Right forelimb (tissue), 1 donor: ENCODE measurements around the gene VPS13D.

Source experiments
- DNase-seq: peaks from one replicate; pipeline ENCODE4 v3.0.0-alpha.2; 2018

Gene VPS13D

DNA sequence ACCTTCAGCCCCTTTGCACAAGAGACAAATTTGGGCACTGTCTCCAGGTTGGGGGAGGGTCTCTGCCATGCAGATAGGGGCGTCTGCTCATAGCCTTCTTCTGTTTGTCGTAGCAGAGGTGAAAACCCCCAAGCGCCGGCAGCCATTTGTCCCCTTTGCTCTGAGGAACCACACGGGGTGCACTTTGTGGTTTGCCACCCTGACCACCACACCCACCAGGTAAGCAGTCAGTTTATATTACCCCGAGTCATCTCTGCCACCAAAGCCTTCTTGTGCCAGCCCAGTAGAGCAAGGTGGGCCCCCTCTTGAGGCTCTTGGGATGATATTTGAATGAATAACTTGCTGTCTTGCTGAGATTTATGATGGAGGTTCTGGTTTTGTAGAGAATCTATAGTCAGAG lies 111.8 kb downstream of the VPS13D start:
- no peak for DNase-seq

DNA sequence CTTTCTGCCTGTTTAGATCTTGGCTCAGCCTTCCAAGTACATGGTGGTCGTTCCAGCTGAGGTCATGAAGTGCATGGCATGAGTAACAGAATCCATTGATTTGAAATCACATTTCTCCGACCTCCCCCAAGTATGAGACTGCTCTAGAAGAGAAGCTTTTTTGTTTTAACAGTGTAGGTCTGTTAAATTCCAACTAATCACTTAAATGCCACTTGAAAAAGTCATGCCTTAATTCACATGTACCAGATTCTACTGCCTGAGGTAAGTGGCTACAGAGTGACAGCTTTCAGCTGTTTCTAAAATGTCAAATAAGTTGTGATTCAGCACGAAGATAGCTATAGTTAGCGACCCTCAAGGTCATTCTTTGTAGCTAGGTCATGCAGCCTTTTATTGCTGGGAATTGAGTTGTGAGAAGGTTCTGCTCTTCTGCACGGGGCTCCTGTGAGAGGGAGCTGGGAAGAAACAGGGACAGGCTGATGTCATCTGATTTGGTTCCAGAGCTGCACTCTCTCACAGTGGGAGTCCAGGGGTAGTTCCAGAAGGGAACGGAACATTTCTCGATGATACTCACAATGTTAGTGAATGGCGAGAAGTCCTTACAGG lies 112.7 kb downstream of the VPS13D start:
- DNase-seq = no peak

DNA sequence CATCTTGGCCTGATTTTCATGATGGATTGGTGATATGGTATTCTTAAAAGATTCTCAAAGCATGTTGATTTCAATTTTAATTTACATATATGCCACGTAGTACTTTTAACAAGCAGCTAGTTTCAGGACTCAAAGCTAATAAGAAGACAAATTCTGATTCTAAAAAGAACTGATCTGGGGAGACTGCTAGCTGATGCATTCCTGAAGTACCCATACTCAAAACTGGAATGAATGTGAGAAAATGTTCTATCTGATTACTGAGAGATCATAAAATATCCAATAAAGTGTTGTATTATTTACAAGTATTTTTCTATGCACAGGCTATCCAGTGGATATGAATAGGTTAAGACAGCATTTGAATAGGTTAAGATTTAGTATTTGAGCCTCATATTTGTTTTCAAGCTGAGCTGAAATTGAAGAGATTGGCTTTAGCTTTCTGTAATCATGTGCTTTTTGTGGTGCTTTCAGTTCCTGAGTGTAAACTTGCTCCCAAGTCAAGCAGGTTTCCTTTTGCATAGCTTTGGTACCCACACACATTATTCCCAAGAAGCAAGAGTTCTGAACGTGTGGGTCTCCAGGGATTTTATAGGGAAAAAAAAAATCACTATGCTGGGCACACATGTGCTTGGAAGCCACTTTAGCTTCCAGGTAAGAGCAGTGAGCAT lies 114.1 kb downstream of the VPS13D start:
- DNase-seq = no peak

DNA sequence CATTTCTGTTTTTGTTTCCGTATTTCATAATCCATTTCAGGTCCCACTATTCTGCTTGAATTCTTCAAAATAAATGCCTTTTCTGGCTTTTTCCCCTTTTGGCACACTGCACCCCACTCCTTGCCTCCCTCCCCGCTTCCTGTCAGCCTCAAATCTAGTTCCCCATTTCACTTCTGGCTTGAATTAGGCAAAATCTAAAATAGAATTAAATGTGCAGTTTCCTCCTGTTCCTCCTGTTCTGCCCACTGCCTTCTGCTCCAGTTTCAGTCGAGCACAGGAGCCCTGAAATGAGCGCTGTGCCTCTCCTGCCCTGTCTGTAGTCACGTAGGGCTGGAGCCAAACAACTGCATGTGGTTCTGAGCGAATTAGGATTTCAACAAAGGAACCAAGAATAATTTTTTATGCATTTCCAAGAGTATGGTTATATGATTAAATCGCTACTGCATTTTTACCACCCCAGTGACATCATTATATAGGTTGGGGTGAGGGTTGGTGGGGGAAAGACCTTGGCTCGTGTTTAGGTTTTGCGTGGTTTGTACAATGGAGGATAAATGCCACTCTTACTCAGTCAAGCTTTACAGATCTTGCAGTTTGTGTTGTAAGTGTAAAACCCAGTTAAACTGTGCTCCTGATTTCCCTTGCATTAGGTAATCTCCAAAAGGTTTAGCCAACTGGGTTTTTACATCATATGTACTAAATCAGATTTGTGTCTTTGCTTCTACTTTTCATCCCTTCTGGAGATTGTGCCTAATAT lies 114.9 kb downstream of the VPS13D start:
- DNase-seq = no peak

DNA sequence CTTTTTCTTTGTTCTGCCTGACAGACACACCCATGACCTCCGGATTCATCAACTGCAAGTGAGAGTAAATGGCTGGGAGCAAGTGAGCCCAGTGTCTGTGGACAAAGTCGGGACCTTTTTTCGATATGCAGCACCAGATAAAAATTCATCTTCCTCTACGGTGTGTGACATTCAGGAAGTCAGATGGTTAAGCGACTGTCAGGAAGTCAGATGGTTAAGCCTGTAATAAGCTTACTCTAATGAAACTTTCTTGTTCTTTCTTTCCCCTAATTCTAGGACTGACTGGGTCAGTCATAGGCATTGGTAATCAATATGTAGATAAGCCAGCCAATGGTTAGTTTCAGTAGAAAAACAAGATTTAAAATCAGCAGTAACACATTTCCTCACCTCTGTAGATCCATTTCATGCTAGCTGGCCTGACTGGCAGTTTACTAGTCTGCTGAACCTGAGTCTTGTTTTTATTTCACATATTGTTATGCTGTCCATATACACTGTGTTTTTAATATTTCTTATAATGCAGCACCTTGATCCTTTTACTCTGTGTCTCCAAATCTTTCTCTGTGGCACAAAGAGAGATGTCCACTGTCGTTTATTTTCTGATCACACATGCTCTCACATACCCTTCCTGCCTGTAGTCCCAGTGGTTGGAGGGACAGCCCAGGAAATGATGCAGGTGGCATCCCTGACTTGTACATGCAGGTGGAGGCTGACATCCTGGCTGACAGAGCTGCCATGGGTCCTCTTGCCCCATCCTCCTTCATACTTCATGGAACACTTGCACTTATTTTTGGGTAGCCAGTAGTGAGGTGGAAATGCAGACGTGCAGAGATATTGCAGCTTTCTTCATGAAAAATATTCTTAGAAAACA lies 115.8 kb downstream of the VPS13D start:
- no peak for DNase-seq

DNA sequence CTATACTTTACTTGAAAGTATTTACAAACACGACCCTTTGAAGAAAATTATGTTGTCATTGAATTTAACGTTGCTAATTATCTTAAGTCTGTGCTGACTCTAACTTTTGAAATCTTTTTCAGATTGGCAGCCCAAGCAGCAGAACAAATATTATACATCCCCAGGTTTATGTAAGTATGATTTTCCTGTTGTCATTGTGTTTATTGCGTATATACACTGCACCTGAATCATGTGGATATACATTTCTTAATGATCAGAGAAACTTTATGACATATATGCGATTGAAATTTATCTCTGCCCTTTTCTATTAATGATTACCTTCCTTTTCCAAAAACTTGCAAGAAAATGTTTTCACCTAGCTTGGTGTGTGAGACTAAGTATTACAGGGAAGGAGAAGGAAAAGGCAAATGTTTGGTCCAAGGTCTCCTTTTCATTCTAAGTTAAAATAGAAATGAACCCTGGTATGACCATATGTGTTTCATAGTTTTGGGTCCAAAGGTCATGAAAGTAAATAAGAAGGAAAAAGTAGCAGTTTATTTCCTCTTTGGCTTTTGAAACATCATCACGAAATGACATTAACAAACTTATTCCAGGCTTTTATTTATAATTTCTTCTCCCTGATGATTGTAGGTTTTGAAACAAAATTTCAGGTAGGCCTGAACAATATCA lies 116.8 kb downstream of the VPS13D start:
- DNase-seq = no peak

DNA sequence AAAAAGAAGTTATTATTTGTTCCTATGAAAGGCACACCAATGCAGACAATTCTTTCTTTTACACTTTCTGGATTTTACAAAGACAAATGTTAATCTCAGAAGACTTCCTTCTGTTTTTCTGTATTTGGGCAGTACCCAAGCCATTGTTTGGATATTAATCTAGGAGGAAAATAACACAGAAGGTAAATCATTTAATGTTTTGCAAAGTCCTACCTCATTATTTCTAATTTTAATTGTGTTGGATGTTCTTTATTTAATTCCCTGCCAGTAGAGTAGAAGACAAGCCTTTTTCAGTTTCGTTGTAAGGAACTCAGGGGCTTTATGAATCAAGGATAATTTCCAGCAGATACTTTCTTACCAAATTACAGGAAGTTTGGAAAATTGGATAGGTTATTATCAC lies 118.3 kb downstream of the VPS13D start:
- no peak for DNase-seq

DNA sequence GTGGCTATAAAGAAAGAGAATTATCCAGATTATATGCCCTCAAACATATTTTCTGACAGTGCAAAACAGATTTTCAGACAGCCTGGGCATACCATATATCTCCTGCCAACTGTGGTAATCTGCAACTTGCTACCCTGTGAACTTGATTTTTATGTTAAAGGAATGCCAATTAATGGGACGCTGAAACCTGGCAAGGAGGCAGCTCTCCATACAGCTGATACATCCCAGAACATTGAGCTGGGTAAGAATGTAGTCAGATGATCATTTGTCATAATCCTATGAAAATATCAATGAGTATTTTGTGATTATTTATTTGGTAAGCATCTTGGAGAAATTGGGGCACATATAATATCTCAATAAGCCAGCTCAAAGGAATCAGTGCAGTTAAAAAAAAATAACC lies 124.2 kb downstream of the VPS13D start:
- no peak for DNase-seq

DNA sequence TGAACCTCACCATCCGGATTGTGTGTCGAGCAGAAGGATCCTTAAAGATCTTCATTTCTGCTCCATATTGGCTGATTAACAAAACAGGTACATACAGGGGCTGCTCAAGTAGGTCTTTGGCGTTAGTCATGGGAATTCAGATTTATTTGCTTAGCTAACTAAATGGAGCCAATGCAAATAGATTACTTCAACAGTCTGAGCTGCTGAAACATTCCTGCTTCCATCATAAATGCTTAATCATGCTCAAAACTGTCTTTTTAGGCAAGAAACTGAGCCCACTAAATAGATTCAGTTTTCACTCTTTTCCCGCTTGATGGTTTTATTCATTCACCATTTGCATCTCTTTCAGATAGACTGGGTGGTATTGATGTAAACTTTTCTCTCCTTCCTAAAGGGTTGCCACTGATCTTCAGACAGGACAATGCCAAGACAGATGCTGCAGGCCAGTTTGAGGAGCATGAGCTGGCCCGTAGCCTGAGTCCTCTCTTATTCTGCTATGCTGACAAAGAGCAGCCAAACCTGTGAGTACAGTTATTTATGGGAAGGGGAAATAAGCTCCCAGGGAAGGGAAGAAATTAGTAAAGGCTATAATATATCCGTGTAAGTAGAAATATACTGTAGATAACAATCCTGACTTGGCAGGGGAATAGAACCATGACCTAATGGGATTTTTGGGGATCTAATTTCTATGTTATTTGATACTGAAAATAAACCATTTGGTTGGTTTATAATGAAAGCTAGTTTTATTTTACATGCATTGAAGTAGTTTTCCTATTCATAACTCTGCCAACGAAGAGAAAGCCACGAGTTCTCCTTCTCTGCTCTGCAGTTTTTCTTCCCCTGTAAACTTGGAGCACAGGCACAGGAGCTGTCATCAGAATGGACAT lies 126.4 kb downstream of the VPS13D start:
- DNase-seq = no peak

DNA sequence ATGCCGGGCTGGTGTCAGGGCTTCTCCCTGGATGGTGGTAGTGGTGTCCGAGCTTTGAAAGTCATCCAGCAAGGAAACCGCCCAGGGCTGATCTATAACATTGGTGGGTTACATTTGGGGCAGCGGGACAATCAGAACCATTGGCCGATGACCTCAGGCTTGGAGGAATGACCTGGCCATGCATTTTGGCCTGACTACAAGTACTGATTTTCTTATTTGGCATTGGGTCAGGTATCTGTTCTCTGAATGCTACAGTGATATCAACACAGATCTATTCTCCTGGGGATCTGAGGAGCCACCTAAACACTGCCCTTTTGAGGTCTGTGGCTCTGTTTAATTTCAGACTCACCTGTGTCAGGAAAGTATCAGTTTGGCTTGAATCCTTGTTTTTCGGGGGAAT lies 128.7 kb downstream of the VPS13D start:
- DNase-seq = no peak

DNA sequence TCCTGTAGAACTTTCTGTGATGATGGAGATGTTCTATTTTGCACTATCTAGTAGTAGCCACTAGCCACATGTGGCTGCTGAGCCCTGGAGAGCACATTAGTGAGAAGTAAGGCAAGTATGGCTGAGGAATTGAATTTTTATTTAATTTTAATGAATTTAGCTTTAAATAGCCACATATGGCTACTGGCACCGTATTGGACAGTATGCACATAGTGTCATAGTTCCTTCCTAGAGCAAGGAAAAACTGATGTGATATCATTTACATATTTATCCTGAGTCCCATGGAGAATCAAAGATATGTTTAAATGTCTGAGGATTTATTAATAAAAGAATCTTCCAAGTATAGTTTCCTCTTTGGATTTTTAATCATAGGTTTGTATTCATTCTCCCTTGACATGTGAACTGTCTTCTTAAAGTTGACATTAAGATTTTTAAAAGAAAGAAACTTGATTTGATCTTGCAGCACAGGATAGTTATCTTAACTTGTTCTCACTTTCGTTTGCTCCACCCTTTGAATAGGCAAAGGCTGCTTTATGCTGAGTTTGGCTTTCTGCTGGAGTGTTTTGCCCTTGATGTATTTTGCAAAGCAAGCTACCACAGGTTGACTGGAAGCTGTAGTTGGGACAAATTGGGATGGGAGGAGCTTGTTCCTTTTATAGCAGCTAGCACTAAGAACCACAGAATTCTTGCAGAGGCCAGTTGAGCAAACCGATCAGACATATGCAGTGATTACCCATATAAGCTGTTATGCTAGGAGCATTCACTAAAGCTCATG lies 129.7 kb downstream of the VPS13D start:
- DNase-seq = no peak

DNA sequence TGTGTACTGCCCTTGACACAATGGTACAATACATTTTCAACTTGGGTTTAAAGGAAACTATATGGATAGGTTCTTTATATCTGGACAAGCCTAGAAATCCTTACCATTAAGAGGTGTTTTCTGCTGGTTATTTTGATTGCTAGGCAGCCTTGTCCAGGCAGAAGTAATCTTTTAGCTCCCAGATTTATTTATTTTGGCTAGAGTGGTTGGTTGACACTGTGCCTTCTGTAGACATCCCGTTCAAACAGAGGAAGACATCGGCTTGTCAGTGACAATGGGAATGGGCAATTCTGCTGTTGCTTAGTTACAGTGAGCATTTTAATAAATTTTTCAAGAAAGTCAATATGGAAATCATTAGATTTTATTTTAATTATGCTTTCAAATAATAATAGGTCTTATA lies 138.8 kb downstream of the VPS13D start:
- no peak for DNase-seq

DNA sequence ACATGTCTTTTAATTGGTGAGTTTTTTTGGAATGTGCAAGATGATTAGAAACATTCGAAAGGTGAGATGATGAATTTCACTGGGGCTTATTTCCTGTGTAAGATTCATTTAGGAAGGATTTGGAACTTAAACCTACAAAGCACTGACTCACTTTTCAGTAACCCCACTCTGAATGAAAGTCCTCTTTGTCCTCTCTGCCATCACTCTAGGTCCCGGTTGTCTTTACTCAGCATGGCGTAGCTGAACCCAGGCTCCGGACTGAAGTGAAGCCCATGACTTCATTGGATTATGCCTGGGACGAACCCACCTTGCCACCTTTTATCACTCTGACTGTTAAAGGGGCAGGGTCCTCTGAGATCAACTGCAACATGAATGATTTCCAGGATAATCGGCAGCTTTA lies 139.4 kb downstream of the VPS13D start:
- no peak for DNase-seq

DNA sequence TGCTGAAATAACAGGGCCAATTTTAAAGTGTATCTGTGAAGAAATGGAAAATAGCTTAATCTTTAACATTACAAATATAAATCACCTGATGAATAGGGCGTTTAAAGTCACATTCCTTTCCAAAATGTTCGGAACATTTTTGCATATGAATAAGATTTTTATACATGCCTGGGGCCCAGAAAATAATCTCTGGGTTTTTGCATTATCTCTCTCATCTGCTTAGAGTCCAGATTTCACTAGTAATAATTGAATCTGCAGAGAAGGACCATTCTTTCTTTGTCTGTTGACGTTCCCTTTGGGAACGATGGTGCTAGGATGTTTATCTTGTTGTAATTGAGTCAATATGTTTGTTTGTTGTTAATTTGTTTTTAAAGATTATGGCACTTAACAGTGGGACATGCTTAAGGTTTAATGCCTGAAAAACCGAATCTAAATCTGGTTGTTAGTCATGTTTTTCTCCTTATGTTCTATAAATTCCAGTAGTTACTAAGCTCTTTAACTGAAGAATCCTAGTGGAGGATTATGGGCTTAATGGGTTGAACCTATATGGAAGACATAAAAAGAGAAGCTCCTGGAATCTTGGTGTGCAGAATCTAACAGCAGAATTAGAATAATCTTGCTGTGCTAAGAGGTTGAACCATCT lies 140.6 kb downstream of the VPS13D start:
- no peak for DNase-seq

DNA sequence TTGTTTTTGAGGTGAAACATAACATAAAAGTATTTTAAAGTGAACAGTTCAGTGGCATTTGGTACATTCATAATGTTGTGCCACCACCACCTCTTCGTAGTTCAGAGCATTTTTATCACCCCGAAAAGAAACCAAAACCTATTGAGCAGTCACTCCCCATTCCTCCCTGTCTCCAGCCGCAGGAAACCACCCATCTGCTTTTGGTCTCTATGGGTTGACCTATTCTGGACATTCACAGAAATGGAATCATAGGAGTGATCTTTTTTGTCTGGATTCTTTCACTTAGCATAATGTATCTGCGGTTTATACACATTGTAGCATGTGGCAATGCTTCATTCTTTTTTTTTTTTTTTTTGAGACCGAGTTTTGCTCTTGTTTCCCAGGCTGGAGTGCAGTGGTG lies 141.2 kb downstream of the VPS13D start:
- DNase-seq = no peak

DNA sequence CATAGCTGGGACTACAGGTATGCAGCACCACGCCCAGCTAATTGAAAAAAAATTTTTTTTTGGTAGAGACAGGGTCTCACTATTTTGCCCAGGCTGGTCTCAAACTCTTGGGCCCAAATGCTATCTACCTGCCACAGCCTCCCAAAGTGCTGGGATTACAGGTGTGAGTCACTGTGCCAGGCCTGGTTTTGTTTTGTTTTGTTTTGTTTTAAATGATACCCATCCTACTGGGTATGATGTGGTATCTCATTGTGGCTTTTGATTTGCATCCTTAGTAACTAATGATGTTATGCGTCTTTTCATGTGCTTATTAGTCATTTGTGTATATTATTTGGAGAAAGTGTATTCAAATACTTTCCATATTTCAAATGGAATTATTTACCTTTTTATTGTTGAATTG lies 142.3 kb downstream of the VPS13D start:
- no peak for DNase-seq

DNA sequence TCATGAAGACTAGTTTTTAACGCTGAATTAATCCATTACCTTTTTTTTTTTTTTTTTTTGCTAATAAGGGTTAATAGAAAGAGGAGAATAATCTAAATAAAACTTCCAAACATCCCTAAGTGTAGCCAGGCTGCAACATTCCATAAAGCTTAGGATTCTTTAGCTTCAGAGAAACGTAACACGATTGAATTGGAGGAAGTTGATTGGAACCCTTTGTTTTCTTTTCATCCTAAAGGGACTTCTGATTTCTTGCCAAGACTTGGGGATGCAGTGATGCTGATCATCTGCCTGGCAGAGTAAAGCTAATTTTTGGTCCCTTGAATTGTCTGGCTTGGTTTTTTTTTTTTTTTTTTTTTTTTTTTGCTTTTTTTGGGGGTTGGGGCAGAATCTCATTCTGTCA lies 142.9 kb downstream of the VPS13D start:
- no peak for DNase-seq

DNA sequence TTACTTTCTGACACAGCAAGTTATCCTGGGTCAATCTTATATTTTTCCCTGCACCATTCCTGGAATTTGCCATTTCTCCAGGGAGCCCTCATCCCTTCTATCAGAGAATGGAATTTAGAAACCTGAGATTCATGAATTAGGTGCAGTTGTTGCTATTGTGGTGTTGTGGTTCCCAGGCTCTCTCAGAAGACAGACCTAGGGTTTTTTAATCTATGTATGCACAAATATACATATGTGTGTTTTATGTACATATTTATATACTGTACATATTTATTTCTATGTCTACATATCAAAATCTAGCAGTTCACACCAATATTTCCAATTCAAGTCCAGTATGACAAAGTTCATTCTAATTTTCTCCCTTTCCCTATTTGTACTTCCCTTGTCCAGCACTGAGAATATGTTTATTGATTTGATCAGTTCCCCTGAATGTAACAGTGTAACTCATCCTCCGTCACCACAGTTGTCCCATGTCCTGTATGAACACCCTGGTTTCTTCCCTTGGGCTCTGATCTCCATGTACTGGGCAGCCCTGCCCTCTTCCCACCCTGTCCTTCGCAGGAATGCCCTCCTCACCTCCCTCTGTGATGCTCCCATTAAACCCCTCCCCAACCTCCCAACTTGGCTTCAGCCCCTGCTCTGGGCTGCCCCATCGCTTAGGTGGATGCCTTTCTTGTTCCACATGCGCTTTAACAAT lies 145.5 kb downstream of the VPS13D start:
- no peak for DNase-seq

DNA sequence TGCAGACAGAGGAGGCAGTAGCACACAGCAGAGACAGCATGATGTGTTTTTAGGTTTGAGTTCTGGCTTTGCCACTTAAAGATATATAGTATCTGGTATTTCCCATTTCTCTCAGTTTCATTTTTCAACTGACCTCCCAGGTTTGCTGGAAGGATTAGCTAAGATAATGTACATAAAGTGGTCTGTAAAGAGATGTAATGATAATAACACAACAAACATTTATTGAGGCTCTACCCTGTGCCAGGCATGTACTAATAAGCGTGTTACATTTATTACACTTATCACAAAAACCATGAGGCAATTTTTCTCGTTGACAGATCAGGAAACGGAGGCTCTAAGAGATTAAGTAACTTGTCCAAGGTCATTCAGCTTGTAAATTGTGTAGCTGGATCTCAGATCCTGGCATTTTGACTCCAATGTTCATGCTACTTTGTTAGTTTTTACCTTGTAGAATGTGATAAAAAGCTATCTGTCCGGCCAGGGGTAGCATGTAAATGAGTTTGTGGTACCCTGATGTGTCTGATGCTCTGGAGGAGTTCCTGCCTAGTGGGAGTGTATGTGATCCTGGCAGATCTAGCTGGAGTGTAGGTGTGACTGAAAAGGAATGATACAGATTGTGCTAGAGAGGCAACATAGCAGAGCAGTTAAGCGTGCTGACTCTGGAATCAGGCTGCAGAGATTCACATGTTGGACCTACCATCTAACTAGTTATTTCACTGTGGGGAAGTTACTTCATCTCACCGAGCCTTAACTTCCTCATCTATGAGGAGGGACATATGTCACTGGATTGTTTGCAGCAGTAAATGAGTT lies 146.6 kb downstream of the VPS13D start:
- DNase-seq = no peak
